Thyroid gland (tissue), 4 donors: ENCODE data around the gene AMPD3.

Experiments used
- POLR2A ChIP-seq, 2 donors: fragments of 450-650 bp; IDR thresholded peaks; one replicate each; pipeline ENCODE4 v1.6.1; 2017; ENCODE audit warnings: antibody characterized with exemption in 2 of 2, mild to moderate bottlenecking in 2 of 2, moderate library complexity in 1 of 2
- TF ChIP-seq, protein P1 (sequence below), 6 experiments: fragments of 200-600 bp in 3 of 6; fragments of 450-650 bp in 3 of 6; sonication (generic) in 3 of 6; IDR thresholded peaks; one replicate each; pipeline ENCODE4 v1.5.1; 2016 to 2019; ENCODE audit warnings: antibody characterized with exemption in 6 of 6, mild to moderate bottlenecking in 2 of 6, inconsistent platforms in 1 of 6, moderate library complexity in 1 of 6

DNA sequence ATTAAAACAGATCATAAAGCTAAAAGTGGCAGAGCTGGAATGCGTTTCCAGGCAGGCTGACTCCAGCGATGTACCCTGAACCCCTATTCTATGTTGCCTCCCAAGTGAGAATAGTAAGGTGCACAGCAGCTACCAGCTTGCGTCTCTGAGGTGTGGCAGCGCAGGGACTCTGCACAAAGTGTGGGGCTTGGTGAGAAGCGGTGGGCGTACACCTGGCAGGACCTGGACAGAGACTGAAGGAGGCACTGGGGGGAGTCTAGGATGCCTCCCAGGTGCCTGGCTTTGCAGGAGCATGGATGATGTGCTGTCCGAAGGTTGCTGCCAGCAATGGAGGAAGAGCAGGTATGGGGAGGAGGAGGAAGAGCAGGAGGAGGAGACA, 42.9 kb downstream of the AMPD3 start:
- TF ChIP-seq POLR2A (IDR thresholded peaks at IDR 0.05), result no peak
- TF ChIP-seq, protein P1, sequence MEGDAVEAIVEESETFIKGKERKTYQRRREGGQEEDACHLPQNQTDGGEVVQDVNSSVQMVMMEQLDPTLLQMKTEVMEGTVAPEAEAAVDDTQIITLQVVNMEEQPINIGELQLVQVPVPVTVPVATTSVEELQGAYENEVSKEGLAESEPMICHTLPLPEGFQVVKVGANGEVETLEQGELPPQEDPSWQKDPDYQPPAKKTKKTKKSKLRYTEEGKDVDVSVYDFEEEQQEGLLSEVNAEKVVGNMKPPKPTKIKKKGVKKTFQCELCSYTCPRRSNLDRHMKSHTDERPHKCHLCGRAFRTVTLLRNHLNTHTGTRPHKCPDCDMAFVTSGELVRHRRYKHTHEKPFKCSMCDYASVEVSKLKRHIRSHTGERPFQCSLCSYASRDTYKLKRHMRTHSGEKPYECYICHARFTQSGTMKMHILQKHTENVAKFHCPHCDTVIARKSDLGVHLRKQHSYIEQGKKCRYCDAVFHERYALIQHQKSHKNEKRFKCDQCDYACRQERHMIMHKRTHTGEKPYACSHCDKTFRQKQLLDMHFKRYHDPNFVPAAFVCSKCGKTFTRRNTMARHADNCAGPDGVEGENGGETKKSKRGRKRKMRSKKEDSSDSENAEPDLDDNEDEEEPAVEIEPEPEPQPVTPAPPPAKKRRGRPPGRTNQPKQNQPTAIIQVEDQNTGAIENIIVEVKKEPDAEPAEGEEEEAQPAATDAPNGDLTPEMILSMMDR (IDR thresholded peaks at IDR 0.05), result no peak
